Measurements from ENCODE around the gene PIM3.

- TF ChIP-seq CTCF (IDR thresholded peaks at IDR 0.05) (no peak), POLR2A (IDR thresholded peaks at IDR 0.05) (no peak)
These were observed 13.8 kb upstream of the PIM3 start for GRCh38 chr22:49946612-49947295.

Data from uterus (tissue), 2 donors.